ENCODE data around the gene ITPA.
"Not testable (repeated sequence)": the region's sequence is repeated elsewhere in the genome, so short reads cannot be mapped to it uniquely, and the experiment has no call there.

The ITPA gene

DNA sequence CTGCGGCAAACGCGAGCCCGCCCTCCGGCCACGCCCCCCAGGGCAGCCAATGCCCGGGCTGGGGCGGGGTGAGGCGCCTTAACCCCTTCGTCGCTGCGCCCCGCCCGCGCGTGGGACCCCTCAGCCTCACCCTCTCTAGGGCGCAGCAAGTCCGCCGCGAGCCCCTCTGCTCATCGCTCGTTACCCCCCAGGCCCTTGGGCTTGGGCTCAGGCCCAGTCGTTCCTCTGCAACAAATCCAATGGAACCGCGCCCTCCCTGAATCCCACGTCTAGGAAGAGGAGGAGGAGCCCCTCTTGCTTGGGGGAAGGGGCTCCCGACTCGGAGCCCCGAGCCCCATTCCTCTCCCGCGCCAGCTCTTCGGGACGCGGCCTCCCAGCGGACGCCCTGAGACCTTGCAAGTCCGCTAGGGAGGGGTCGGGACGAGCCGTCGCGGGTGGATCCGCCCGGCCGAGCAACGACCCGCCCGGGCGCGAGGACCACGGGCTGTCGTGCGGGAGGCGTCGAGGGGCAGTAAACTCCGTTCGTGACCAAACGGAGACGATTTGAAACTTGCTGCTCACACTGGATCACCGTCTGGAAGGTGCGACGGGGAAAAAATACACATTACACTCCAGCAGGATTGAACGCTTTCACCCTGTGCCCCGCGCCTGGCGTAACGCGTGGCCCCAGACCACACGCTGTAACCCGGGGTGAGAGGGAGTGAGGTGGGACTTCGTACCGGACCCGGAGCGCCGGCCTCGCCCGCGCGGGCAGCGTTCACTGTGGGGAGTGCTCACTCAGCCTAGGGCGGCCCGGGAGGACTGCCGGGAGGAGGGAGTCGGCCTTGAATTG is 35.5 kb upstream of the ITPA start:
- DNase-seq, result peak; percentile 94

DNA sequence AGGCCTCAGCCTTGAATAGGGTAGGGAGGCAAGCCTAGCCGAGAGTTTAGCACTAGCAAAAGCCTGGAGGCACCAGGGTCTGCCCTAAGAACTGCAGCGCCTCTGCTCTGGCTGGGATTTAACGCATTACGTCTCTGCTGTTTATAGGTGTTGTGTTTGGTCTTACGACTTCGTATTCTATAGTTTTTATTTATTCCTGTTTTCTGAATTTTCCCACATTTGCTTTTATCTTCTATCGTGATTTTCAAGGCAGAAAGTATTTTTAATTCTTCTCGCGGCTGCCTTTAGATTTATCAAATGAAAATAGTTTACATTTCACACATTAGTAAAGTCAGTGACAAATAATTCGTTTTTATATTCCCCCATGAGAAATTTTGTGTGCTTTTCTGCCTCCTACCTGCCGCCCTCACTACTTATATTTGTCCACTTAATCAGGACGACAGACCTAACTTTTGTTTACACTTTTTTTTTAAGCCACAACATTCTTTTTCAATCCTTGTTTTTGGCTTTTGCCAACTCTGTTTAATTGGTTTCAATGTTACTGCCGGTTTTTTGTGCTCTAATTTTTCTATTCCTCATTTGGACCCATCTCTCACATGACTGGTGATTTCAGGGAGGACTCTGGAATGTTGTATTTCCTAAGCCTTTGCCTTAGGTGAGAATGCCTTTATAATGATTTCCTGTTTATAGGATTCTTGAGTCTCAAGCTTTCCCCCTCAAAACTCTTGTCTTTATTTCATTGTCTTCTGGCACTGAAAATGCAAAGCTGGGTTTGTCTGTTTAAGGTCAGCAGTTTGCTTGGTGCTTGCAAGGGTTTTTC is 34.6 kb upstream of the ITPA start:
- DNase-seq, result no peak

- no peak for DNase-seq
These were observed 34.0 kb upstream of the ITPA start for GRCh38 chr20:3175270-3175669.

DNA sequence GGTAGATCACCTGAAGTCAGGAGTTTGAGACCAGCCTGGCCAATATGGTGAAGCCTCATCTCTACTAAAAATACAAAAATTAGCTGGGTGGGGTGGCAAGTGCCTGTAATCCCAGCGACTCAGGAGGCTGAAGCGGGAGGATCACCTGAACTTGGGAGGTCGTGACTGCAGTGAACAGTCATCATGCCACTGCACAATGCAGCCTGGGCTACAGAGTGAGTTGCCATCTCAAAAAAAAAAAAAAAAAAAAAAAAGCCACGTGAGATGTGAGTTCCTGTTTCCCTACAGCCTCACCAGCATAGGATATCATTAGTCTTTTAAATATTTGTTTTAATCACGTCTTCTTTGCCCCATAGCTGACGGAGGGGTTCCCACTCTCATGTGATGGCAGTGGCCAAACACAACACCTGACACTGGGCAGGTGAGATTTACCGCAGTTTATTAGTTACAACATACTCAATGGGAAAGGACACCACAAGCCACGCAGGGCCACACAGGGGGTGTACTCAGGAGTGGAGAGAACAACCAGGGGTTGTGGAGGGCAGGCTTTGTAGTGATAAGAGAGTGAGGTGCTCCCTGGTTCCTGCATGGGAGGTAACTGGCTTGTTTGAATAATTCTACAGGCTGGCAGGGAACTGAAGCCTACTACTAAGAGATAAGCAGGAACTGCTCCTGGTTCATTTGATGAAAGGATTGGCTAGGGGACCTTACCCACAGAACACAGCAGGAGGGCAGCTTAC is 31.4 kb upstream of the ITPA start:
- peak; percentile 76 for DNase-seq

- DNase-seq, result no peak
These were observed 29.0 kb upstream of the ITPA start for GRCh38 chr20:3180319-3180718.

DNA sequence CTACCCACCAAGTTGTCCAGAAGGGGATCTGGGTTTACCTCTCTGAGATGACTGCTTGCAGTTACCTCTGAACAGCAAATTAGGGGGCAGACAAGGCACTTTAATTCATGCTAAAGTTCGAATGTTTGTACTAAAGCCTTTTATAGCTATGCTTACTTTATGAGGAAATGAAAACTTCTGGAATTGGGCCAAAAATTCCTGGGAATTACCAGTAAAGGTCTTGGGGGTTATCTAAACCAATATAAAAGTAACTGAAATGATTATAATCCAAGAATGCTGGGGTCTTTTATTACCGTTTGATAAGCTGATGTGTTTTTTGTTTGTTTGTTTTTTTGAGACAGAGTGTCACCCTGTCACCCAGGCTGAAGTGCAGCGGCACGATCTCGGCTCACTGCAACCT is 28.0 kb upstream of the ITPA start:
- DNase-seq, result no peak

GRCh38 chr20:3182429-3182828 is 26.9 kb upstream of the ITPA start:
- not testable (repeated sequence) for DNase-seq

GRCh38 chr20:3183896-3184612 is 25.2 kb upstream of the ITPA start:
- no peak for DNase-seq

DNA sequence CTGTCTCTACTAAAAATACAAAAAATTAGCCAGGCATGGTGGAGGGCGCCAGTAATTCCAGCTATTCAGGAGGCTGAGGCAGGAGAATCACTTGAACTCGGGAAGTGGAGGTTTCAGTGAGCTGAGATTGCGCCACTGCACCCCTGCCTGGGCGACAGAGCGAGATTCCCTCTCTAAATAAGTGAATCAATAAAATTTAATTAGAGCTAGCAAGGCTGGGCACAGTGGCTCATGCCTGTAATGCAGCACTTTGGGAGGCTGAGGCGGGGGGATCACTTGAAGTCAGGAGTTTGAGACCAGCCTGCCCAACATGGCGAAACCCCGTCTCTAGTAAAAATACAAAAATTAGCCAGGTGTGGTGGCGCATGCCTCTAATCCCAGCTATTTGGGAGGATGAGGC is 21.4 kb upstream of the ITPA start:
- not testable (repeated sequence) for DNase-seq

- no peak for DNase-seq
These were observed 20.4 kb upstream of the ITPA start for GRCh38 chr20:3188823-3189413.

DNA sequence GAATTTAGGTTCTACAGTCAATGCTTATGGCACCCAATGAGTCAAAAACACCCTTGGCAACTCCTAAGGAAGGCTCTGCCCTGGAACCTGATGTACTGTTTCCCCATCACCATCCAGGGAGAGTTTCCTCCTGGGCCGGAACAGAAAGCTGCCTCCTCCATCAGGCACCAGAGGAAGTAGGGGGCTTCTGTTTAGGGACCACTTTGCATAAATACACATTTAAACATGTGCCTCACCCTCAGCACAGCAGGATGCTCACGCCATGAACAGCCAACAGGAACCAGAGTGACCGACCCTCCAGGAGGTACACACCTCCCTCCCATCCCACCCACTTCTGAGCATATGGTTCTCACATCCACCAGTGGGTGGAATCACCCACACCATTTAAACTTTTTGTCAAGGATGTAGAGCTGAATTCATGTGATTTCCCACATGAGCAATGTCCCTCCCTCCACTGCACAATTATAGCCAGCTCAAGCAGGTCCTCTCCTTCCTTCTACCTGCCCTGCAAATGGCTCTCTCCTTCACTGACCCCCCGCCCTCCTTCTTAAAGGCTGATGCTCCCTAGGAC is 19.7 kb upstream of the ITPA start:
- no peak for DNase-seq

GRCh38 chr20:3190681-3191111 is 18.6 kb upstream of the ITPA start:
- no peak for DNase-seq

DNA sequence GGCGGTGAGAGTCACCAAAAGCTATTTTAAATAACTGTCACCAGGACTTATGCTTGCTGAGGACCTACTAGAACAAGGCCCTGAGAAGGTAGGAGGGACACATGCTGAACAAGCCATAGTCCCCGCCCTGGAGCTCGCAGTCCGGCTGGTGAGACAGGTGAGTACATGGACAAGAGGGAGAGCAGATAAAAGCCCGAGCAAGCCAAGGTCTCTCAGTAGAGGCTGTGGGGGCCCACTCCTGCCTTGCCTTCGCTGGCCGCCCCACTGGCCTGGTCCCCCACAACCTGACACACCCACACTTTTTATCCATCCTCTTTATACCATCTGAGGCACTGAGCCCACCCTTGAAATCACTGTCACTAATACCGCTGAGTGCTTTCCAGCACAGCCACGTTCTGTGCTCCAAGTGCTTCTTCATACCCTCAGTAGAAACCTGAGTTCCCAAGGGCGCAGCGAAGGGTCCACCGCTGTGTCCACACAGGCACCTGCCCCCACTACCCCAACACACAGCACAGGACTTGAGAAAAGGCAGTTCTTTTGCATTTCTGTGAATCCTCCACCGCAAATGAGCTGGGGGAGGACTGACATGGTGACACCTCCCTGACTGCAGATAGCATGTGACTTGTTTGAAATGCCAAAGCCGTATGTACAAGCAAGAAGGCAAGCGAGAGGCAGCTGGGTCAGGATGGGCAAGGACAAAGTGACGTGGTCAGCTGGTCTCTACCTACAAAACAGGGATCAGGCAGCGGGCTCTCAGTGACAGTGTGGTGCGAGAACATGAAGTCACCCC is 16.9 kb upstream of the ITPA start:
- no peak for DNase-seq

DNA sequence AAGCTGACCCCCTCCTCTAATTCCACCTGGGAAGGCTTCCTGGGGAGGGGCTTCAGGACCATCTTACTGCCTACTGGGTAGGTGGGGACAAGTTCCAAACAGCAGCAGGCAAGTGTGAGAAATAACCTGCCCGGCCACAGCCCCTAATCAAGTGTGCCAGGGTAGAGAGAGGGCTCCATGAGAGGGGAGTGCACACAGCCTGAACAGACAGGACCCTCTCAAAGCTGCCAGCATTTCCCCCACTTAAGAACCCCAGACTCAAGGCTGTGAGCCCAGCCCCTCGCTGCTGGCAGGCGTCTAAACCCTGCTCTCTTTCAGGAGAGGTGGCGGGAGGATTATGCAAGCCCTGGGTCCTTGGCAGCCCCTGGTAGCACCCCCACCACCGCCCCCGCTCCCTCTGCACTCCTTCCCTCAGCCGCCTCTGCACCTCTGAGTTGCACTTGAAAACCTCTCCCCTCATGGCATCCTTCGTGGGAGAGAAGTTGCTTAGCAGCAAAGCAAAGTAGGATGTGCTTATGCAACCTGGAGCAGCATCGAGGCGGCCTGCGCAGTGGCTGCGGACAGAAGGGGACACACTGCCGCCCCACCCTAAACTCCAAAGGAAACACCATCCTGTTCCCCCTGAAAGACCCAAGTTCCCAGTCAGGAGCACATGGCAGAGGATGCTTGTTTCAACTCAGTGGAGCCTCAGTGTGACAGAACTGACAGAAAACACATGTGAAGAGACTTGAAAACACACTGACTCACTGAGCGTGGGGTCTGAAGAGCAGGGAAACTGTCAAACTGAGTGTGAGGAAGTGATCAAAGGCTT is 15.3 kb upstream of the ITPA start:
- no peak for DNase-seq

DNA sequence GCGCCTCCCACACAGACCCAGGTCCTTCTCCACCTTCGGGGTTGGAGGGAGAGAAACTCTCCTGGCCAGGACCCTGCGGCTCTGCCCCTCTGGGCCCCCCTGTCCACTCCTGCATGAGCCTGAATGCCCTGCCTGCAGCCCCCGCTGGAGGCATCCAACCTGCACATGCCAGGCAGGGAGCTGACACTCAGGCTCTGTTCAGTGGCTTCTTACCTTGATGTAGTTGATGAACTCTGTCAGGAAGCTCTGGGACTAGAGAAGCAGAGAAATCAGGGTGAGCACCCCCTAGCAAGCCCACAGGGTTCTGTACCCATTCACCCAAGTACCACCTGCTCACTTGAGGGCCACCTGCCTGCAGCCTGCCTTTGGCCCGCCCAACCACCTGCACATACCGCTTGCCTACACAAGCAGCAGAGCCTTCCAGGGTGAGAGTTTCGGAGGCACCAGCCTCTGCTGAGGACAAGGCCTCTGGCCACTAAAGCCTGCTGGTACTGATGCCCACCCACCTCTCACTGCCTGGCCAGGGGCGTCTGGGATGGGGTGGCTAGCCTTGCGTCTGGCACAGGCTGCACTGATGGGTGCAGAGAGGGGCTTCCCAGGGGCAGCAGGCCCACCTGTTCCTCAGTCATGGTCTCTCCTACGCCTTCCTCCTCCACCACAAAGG is 14.5 kb upstream of the ITPA start:
- DNase-seq, result no peak

DNA sequence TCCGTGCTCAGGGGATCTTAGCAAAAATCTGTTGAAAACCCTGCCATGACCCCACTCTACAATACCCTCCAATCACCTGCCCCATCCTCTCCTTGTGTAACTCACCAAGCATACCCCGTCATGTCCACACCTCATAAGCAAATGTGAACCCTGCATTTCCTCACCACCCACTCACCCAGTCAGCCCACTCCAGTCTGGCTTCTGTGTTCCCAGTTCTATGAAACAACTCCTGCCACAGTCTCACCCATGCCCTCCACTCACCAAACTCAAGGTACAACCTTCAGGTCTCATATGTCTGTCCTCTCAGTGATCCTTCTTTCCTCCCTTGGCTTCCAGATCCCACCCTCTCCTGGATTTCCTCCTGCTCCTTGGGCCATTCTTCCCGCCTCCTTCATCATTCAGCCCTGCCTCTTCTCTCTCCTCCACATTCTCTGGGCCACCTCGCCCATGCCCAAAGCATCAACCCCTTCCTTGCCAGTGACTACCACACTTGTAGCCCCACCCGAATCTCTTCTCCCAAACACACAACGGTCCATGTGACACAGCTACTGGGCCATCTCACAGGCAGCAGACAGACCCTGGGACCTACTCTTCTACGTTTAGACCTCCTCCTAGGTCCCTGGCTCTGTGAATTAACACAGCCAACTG is 13.6 kb upstream of the ITPA start:
- no peak for DNase-seq

DNA sequence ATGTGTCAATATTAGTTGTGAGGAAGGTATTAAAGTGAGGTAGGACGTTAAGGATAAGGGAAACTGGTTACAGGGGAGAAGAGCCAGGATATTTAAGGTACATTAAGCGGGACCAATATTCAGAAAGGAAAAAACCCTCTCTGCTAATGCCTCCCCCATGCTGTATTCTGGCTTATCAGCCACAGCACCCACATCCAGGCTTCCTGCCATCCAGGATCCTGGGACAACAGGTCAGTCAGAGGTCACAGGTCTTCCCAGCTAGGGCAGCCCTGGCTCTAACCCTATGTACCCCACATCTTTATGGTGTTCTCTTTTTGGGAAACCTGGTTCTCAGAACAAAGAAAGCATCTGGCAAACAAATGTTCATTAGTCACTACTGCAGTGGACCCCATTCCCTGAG is 10.1 kb upstream of the ITPA start:
- no peak for DNase-seq

DNA sequence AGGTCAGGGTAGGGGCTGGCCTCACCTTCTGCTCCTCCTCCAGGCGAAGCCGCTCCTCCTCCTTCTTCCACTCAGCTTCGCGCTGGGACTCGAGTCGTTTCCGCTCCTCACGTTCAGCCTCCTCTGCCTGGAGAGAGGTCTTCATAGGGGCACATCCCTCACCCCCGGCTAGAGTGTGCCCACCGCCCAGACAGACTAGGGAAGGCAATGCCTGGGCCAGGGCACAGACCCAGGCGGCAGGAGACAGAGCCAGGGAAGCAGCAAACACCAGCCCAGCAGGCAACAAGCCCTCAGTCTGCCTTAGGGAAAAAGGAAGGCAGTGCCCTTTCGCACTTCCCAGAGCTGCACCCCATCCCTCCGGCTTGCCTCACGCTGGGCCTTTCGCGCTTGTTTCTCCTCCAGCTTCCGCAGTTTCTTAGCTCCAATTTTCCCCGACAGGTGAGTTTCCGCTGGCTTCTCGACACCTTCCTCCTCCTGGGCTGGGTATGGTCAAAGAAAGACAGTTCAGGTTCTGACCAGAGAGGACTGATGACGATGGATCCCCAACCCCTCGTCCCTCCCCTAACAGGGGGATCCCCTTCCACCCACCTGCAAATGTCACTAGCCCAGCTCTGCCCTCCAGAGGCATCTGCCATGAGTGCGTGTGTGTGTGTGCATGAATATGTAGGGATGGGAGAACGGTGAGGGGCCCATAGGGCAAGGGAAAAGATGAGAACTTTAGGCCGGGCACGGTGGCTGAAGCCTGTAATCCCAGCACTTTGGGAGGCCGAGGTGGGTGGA is 9.1 kb upstream of the ITPA start:
- DNase-seq, result no peak

Measured in hematopoietic multipotent progenitor cell treated with erythropoietin and hydrocortisone succinate and interleukin-3 and kit ligand, for 4 days (in vitro differentiated cells).